HFF-Myc (cell line): ENCODE measurements around the gene BICDL1.
"Not testable (repeated sequence)": the region's sequence is repeated elsewhere in the genome, so short reads cannot be mapped to it uniquely, and the experiment has no call there.

Experiments used
- DNase-seq: peaks from one replicate; pipeline ENCODE4 v3.0.0-alpha.2; 2011; ENCODE audit warnings: low read depth; ENCODE audit errors: extremely low read depth
- H3K4me3 ChIP-seq: replicated peaks from 2 replicates; pipeline ENCODE4 v1.5.1; 2011; ENCODE audit warnings: low read depth, mild to moderate bottlenecking, control low read depth, low read length
- TF ChIP-seq, protein P1 (sequence below): IDR thresholded peaks from 2 replicates; pipeline ENCODE4 v1.5.1; 2012; ENCODE audit warnings: mild to moderate bottlenecking, low read depth, low read length, control low read depth; ENCODE audit errors: missing control alignments

The BICDL1 gene

DNA sequence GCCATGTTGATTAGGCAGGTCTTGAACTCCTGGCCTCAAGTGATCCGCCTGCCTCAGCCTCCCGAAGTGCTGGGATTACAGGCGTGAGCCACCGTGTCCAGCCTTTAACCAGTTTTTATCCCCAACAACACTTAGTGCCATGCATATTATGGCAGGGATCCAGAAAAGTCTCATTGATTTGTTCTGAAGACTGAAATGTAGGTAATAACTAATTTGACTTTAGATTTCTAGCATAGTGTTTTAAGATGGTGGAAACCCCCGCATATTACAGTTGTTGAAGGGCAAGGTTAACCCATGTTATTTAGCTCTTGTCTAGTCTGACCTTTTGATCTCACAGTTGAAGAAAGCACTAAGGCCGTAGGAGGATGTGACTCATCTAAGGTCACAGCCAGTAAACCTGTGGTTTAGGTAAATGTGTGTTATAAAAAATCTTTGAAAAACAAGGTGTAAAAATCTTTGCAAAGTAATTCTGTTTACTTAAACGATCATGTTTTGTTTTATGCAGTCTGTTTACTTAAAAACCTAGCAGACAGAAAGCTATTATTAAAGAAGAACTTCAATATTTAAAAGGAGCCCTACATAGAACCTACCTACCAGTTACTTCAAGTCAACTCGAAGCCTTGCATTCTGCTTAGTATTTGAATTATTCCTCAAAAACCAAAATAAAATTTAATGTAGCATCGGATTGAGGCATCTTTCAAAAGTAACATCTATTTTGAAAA, 24.8 kb downstream of the BICDL1 start:
- no peak for DNase-seq
- no peak overlapping the region for H3K4me3 ChIP-seq
- TF ChIP-seq, protein P1, sequence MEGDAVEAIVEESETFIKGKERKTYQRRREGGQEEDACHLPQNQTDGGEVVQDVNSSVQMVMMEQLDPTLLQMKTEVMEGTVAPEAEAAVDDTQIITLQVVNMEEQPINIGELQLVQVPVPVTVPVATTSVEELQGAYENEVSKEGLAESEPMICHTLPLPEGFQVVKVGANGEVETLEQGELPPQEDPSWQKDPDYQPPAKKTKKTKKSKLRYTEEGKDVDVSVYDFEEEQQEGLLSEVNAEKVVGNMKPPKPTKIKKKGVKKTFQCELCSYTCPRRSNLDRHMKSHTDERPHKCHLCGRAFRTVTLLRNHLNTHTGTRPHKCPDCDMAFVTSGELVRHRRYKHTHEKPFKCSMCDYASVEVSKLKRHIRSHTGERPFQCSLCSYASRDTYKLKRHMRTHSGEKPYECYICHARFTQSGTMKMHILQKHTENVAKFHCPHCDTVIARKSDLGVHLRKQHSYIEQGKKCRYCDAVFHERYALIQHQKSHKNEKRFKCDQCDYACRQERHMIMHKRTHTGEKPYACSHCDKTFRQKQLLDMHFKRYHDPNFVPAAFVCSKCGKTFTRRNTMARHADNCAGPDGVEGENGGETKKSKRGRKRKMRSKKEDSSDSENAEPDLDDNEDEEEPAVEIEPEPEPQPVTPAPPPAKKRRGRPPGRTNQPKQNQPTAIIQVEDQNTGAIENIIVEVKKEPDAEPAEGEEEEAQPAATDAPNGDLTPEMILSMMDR = no peak

GRCh38 chr12:120014381-120014735, 25.3 kb downstream of the BICDL1 start:
- not testable (repeated sequence) for H3K4me3 ChIP-seq, DNase-seq

DNA sequence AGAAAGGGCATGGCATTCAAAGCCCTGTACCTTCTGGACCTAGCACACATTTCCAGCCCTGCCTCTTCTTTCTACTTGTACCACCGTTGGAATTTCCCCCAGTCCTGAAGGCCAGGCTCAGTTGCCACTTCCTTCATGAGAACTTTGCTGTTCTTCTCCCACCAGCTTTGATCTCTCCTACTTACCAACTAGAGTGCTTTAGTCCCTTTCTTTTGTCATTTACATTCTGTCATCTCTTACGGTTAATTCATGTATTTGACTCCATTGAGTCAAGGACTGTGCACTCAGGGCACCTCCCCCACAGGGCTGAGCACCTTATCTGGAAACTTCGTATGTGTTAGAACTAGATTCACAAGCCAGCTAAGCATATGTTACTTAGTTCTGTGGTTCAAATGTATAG, 26.3 kb downstream of the BICDL1 start:
- no peak overlapping the region for H3K4me3 ChIP-seq
- TF ChIP-seq, protein P1 = no peak
- DNase-seq = no peak

- H3K4me3 ChIP-seq, DNase-seq: not testable (repeated sequence)
These were observed 27.2 kb downstream of the BICDL1 start for GRCh38 chr12:120016199-120016598.

GRCh38 chr12:120019197-120019596, 30.2 kb downstream of the BICDL1 start:
- TF ChIP-seq, protein P1 = no peak
- H3K4me3 ChIP-seq = no peak overlapping the region
- DNase-seq = no peak

GRCh38 chr12:120019938-120020337, 30.9 kb downstream of the BICDL1 start:
- H3K4me3 ChIP-seq = no peak overlapping the region
- TF ChIP-seq, protein P1 = no peak
- no peak for DNase-seq

DNA sequence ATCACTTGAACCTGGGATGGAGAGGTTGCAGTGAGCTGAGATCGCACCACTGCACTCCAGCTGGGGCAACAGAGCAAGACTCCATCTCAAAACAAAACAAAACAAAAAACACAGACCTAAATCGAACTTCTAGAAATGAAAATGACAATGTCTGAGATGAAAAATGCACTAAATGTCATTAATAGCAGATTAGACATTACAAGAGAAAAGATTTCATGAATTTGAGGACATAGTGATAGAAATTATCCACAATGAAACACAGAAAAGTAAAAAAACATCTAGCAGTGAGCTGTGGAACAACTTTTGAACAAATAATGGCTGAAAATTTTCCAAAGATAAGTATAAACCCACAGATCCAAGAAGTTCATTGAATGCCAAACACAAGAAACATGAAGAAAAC, 35.2 kb downstream of the BICDL1 start:
- H3K4me3 ChIP-seq = no peak overlapping the region
- no peak for DNase-seq
- TF ChIP-seq, protein P1 = no peak

- H3K4me3 ChIP-seq = no peak overlapping the region
- TF ChIP-seq, protein P1 = no peak
- DNase-seq = no peak
These were observed 36.6 kb downstream of the BICDL1 start for GRCh38 chr12:120025640-120026039.
